Vagina (tissue), 2 donors: ENCODE results near the gene FFAR3.

Source experiments
- CTCF ChIP-seq, 3 experiments: fragments of 450-650 bp in 2 of 3; fragments of 200-600 bp in 1 of 3; sonication (generic) in 1 of 3; IDR thresholded peaks; one replicate each; pipeline ENCODE4 v1.5.1; 2017 to 2019; ENCODE audit warnings: antibody characterized with exemption in 3 of 3, mild to moderate bottlenecking in 2 of 3, moderate library complexity in 2 of 3
- POLR2A ChIP-seq, 2 donors: fragments of 450-650 bp; IDR thresholded peaks; one replicate each; pipeline ENCODE4 v1.6.1; 2017; ENCODE audit warnings: antibody characterized with exemption in 2 of 2, mild to moderate bottlenecking in 2 of 2, moderate library complexity in 2 of 2
- POLR2AphosphoS5 ChIP-seq, 2 donors: sonication (generic); formaldehyde crosslinking; IDR thresholded peaks; one replicate each; pipeline ENCODE4 v1.9.0; 2017; ENCODE audit warnings: antibody characterized with exemption in 2 of 2, mild to moderate bottlenecking in 2 of 2, low read depth in 1 of 2; ENCODE audit not compliant: insufficient read depth in 1 of 2

- TF ChIP-seq CTCF (IDR thresholded peaks at IDR 0.05) (no peak), POLR2AphosphoS5 (IDR thresholded peaks at IDR 0.05; ENCODE audit: insufficient read depth in 1 of 2, low read depth in 1 of 2) (no peak), POLR2A (IDR thresholded peaks at IDR 0.05) (no peak)
These were observed 40.3 kb downstream of the FFAR3 start for GRCh38 chr19:35398570-35398969.
